ENCODE measurements around the gene RHBDF1.

Gene RHBDF1

GRCh38 chr16:53346-54236 lies 18.8 kb downstream of the RHBDF1 start, which contains the start of the genes POLR3K and SNRNP25:
TSS of gene POLR3K (minus strand) at chr16:53608. CDS start at chr16:53586, 22 bp downstream.
TSS of gene SNRNP25 (plus strand) at chr16:53828. CDS start at chr16:54017, 189 bp downstream.
- TF ChIP-seq CREB1 (IDR thresholded peaks at IDR 0.05; ENCODE audit: low read depth) (no peak), TCF12 (IDR thresholded peaks at IDR 0.05; ENCODE audit: low read depth) (0 out of 2 replicates have a peak, but pooled peaks have one; percentile 15), MAX (IDR thresholded peaks at IDR 0.05) (peak; percentile 91), TAF1 (IDR thresholded peaks at IDR 0.05; ENCODE audit: low read depth) (peak; percentile 55), ZBTB7A (IDR thresholded peaks at IDR 0.05; ENCODE audit: low read depth) (peak; percentile 78), YY1 (IDR thresholded peaks at IDR 0.05; ENCODE audit: low read depth) (0 out of 2 replicates have a peak, but pooled peaks have one; percentile 4), EP300 (IDR thresholded peaks at IDR 0.05; ENCODE audit: borderline replicate concordance) (no peak)
- TF ChIP-seq, protein P1, sequence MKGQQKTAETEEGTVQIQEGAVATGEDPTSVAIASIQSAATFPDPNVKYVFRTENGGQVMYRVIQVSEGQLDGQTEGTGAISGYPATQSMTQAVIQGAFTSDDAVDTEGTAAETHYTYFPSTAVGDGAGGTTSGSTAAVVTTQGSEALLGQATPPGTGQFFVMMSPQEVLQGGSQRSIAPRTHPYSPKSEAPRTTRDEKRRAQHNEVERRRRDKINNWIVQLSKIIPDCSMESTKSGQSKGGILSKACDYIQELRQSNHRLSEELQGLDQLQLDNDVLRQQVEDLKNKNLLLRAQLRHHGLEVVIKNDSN (IDR thresholded peaks at IDR 0.05): no peak

DNA sequence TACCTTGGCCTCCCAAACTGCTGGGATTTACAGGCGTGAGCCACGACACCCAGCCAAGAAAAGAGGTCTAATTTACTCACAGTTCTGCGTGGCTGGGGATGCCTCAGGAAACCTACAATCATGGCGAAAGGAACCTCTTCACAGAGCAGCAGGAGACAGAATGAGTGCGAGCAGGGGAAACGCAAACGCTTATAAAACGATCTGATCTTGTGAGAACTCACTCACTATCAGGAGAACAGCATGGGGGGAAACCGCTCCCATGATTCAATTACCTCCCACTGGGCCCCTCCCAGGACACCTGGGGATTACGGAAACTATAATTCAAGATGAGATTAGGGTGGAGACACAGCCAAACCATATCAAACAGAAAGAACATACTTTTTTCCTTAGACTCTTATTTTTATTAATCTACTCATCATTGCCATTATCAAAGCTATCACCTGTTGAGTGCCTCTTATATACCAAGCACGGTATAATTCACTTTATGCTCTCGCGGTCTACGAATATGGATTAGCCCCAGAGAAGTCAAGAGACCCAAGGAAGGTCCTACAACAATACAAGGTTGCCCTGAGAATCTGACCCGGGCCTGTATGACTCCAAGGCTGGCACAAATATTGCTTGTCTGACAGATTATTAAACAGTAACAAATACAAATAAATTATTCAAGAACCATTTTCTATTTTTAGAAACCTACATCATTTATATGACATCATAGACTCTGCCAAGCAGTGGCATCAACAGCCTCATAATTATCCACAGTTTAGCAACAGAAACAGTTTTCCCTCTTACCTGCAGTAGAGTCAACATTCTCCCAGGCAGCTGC lies 21.5 kb downstream of the RHBDF1 start:
- TF ChIP-seq CREB1 (IDR thresholded peaks at IDR 0.05; ENCODE audit: low read depth): no peak
- no peak for TF ChIP-seq EGR1 (IDR thresholded peaks at IDR 0.05)
- no peak for TF ChIP-seq TAF1 (IDR thresholded peaks at IDR 0.05; ENCODE audit: low read depth)
- TF ChIP-seq TEAD4 (IDR thresholded peaks at IDR 0.05): no peak
- TF ChIP-seq YY1 (IDR thresholded peaks at IDR 0.05; ENCODE audit: low read depth): no peak
- TF ChIP-seq ZBTB7A (IDR thresholded peaks at IDR 0.05; ENCODE audit: low read depth): no peak
- no peak for TF ChIP-seq NFIC (IDR thresholded peaks at IDR 0.05)
- TF ChIP-seq FOXM1 (IDR thresholded peaks at IDR 0.05; ENCODE audit: borderline replicate concordance, low read depth): no peak
- TF ChIP-seq EP300 (IDR thresholded peaks at IDR 0.05; ENCODE audit: borderline replicate concordance): no peak
- TF ChIP-seq CEBPB (IDR thresholded peaks at IDR 0.05): no peak
- no peak for TF ChIP-seq RAD21 (IDR thresholded peaks at IDR 0.05; ENCODE audit: low read depth)
- no peak for TF ChIP-seq MAX (IDR thresholded peaks at IDR 0.05)
- TF ChIP-seq REST (IDR thresholded peaks at IDR 0.05; ENCODE audit: low read depth): no peak
- TF ChIP-seq TCF12 (IDR thresholded peaks at IDR 0.05; ENCODE audit: low read depth): no peak
- TF ChIP-seq, protein P1 (IDR thresholded peaks at IDR 0.05): no peak

DNA sequence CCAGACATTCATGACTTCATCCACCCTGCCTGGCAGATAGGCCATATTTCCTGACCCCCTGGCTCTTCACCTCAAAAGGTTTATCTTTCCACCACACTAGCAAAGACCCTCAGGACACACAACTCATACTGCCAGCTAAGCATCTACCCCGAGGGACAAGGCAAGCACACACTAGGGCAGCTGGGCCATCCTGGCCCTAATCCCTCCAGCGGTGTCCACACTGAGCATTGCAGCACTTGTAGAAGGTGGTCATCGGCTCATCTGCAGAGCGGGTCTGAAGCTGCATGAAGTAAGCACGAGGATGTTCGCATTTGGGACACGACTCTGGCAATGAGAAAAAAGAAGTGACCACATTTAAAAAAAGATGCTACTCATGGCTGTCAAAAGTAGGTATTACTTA lies 25.2 kb downstream of the RHBDF1 start:
- TF ChIP-seq FOXM1 (IDR thresholded peaks at IDR 0.05; ENCODE audit: borderline replicate concordance, low read depth) (no peak), RAD21 (IDR thresholded peaks at IDR 0.05; ENCODE audit: low read depth) (no peak)

- no peak for TF ChIP-seq TEAD4 (IDR thresholded peaks at IDR 0.05)
- no peak for TF ChIP-seq NFIC (IDR thresholded peaks at IDR 0.05)
- no peak for TF ChIP-seq EP300 (IDR thresholded peaks at IDR 0.05; ENCODE audit: borderline replicate concordance)
- no peak for TF ChIP-seq EGR1 (IDR thresholded peaks at IDR 0.05)
- no peak for TF ChIP-seq MAX (IDR thresholded peaks at IDR 0.05)
- no peak for TF ChIP-seq ZBTB7A (IDR thresholded peaks at IDR 0.05; ENCODE audit: low read depth)
- no peak for TF ChIP-seq TCF12 (IDR thresholded peaks at IDR 0.05; ENCODE audit: low read depth)
- no peak for TF ChIP-seq CREB1 (IDR thresholded peaks at IDR 0.05; ENCODE audit: low read depth)
- no peak for TF ChIP-seq YY1 (IDR thresholded peaks at IDR 0.05; ENCODE audit: low read depth)
- TF ChIP-seq, protein P1 (IDR thresholded peaks at IDR 0.05): no peak
- no peak for TF ChIP-seq TAF1 (IDR thresholded peaks at IDR 0.05; ENCODE audit: low read depth)
- no peak for TF ChIP-seq RAD21 (IDR thresholded peaks at IDR 0.05; ENCODE audit: low read depth)
Measured at GRCh38 chr16:45454-45853, 27.0 kb downstream of the RHBDF1 start.

DNA sequence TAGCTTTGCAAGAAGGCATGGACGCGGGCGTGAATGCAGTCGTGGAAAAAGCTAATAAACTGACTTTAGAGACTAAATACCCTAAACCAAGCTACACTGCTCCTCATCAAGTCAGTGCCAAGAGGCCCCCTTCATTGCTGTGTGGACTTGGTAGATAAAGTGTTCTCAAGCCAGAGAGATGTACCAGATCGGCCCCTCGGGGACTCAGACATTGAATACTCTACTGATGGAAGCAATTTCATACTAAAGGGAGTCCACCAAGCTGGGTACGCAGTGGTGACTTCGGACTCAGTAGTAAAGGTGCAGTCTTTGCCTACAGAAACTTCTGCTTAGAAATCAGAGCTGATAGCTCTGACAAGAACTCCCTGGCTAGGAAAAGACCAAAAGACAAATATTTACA lies 27.8 kb downstream of the RHBDF1 start:
- TF ChIP-seq REST (IDR thresholded peaks at IDR 0.05; ENCODE audit: low read depth): no peak
- TF ChIP-seq NFIC (IDR thresholded peaks at IDR 0.05): no peak
- no peak for TF ChIP-seq TCF12 (IDR thresholded peaks at IDR 0.05; ENCODE audit: low read depth)
- no peak for TF ChIP-seq CEBPB (IDR thresholded peaks at IDR 0.05)
- TF ChIP-seq MAX (IDR thresholded peaks at IDR 0.05): no peak
- TF ChIP-seq YY1 (IDR thresholded peaks at IDR 0.05; ENCODE audit: low read depth): no peak
- TF ChIP-seq, protein P1 (IDR thresholded peaks at IDR 0.05): no peak
- no peak for TF ChIP-seq TEAD4 (IDR thresholded peaks at IDR 0.05)
- no peak for TF ChIP-seq TAF1 (IDR thresholded peaks at IDR 0.05; ENCODE audit: low read depth)
- no peak for TF ChIP-seq RAD21 (IDR thresholded peaks at IDR 0.05; ENCODE audit: low read depth)
- no peak for TF ChIP-seq ZBTB7A (IDR thresholded peaks at IDR 0.05; ENCODE audit: low read depth)
- TF ChIP-seq EGR1 (IDR thresholded peaks at IDR 0.05): no peak
- TF ChIP-seq EP300 (IDR thresholded peaks at IDR 0.05; ENCODE audit: borderline replicate concordance): no peak
- no peak for TF ChIP-seq FOXM1 (IDR thresholded peaks at IDR 0.05; ENCODE audit: borderline replicate concordance, low read depth)
